ENCODE results near the gene IQGAP1. TPM values are rescaled to one million over a fixed set of nuclear protein-coding genes. Genes with fewer than 3 reads are reported as not detected.
"Not testable (repeated sequence)": the region's sequence is repeated elsewhere in the genome, so short reads cannot be mapped to it uniquely, and the experiment has no call there.

The IQGAP1 gene
- total RNA-seq, 1 donor from 2014 or later = 265 TPM

GRCh38 chr15:90496791-90497190, 108.7 kb downstream of the IQGAP1 start:
- Histone ChIP-seq H3K4me1 (peaks cover 10% of the 10 kb centered on the region), H3K36me3 (peaks cover 100% of the 10 kb centered on the region), H3K4me3 (no peak overlapping the region), H3K27me3 (ENCODE audit: low read depth) (no peaks in the 10 kb centered on the region), H3K9me3 (no peaks in the 10 kb centered on the region), H3K27ac (no peak overlapping the region)
- DNase-seq = no peak
- intact Hi-C loops (cut with DNase I) = loop anchor here (10.0 kb wide), 1 partner anchor 198 kb away; no protein-coding TSS in a partner anchor
- no peak for TF ChIP-seq CTCF (IDR thresholded peaks at IDR 0.05)
- ATAC-seq = peak; percentile 55 to 73

GRCh38 chr15:90497376-90497775, 109.3 kb downstream of the IQGAP1 start:
- intact Hi-C loops (cut with DNase I) = loop anchor here (10.0 kb wide), 1 partner anchor 197 kb away; no protein-coding TSS in a partner anchor
- peaks cover 10% of the 10 kb centered on the region for H3K4me1 ChIP-seq
- no peaks in the 10 kb centered on the region for H3K9me3 ChIP-seq
- peaks cover 100% of the 10 kb centered on the region for H3K36me3 ChIP-seq
- no peaks in the 10 kb centered on the region for H3K27me3 ChIP-seq (ENCODE audit: low read depth)
- no peak for TF ChIP-seq CTCF (IDR thresholded peaks at IDR 0.05)
- no peak overlapping the region for H3K4me3 ChIP-seq
- no peak for DNase-seq
- no peak overlapping the region for H3K27ac ChIP-seq
- ATAC-seq = no peak

- no peak for TF ChIP-seq CTCF (IDR thresholded peaks at IDR 0.05)
- H3K9me3 ChIP-seq = no peaks in the 10 kb centered on the region
- H3K27me3 ChIP-seq (ENCODE audit: low read depth) = no peaks in the 10 kb centered on the region
- peaks cover 10% of the 10 kb centered on the region for H3K4me1 ChIP-seq
- intact Hi-C loops (cut with DNase I) = loop anchor here (10.0 kb wide), 1 partner anchor 197 kb away; no protein-coding TSS in a partner anchor
- ATAC-seq (peak; percentile 80 to 84), DNase-seq (no peak)
- H3K36me3 ChIP-seq = peaks cover 100% of the 10 kb centered on the region
- no peak overlapping the region for H3K4me3 ChIP-seq
- H3K27ac ChIP-seq = no peak overlapping the region
Observed at GRCh38 chr15:90497912-90498311, 109.9 kb downstream of the IQGAP1 start.

GRCh38 chr15:90500171-90500570, 112.1 kb downstream of the IQGAP1 start:
- Histone ChIP-seq H3K9me3 (no peaks in the 10 kb centered on the region), H3K4me1 (peaks cover 10% of the 10 kb centered on the region), H3K36me3 (peaks cover 82% of the 10 kb centered on the region), H3K4me3 (no peak overlapping the region), H3K27ac (no peak overlapping the region), H3K27me3 (ENCODE audit: low read depth) (no peaks in the 10 kb centered on the region)
- DNase-seq (no peak), ATAC-seq (no peak)
- TF ChIP-seq CTCF (IDR thresholded peaks at IDR 0.05) = no peak
- intact Hi-C loops (cut with DNase I) = no loop called here

- H3K27ac ChIP-seq = no peak overlapping the region
- H3K36me3 ChIP-seq = peaks cover 73% of the 10 kb centered on the region
- no peak for TF ChIP-seq CTCF (IDR thresholded peaks at IDR 0.05)
Observed at GRCh38 chr15:90501898-90502297, 113.9 kb downstream of the IQGAP1 start.

GRCh38 chr15:90510781-90511180, 122.7 kb downstream of the IQGAP1 start:
- H3K36me3 ChIP-seq = peaks cover 14% of the 10 kb centered on the region
- H3K4me3 ChIP-seq; H3K27me3 ChIP-seq (ENCODE audit: low read depth); H3K9me3 ChIP-seq; DNase-seq; H3K4me1 ChIP-seq; ATAC-seq; H3K27ac ChIP-seq; intact Hi-C loops (cut with DNase I): not testable (repeated sequence)

More at GRCh38 chr15:90501898-90502297, 113.9 kb downstream of the IQGAP1 start:
- DNase-seq = no peak
- no peaks in the 10 kb centered on the region for H3K9me3 ChIP-seq
- ATAC-seq = no peak
- H3K4me1 ChIP-seq = peaks cover 10% of the 10 kb centered on the region
- no peak overlapping the region for H3K4me3 ChIP-seq
- intact Hi-C loops (cut with DNase I) = no loop called here
- H3K27me3 ChIP-seq (ENCODE audit: low read depth) = no peaks in the 10 kb centered on the region

- H3K4me1 ChIP-seq; DNase-seq; ATAC-seq; intact Hi-C loops (cut with DNase I); H3K27ac ChIP-seq; H3K9me3 ChIP-seq; H3K4me3 ChIP-seq; H3K27me3 ChIP-seq (ENCODE audit: low read depth): not testable (repeated sequence)
- H3K36me3 ChIP-seq = peaks cover 13% of the 10 kb centered on the region
Observed at GRCh38 chr15:90511211-90511618, 123.2 kb downstream of the IQGAP1 start.
